ENCODE data around the gene NMT1.

Gene NMT1

DNA sequence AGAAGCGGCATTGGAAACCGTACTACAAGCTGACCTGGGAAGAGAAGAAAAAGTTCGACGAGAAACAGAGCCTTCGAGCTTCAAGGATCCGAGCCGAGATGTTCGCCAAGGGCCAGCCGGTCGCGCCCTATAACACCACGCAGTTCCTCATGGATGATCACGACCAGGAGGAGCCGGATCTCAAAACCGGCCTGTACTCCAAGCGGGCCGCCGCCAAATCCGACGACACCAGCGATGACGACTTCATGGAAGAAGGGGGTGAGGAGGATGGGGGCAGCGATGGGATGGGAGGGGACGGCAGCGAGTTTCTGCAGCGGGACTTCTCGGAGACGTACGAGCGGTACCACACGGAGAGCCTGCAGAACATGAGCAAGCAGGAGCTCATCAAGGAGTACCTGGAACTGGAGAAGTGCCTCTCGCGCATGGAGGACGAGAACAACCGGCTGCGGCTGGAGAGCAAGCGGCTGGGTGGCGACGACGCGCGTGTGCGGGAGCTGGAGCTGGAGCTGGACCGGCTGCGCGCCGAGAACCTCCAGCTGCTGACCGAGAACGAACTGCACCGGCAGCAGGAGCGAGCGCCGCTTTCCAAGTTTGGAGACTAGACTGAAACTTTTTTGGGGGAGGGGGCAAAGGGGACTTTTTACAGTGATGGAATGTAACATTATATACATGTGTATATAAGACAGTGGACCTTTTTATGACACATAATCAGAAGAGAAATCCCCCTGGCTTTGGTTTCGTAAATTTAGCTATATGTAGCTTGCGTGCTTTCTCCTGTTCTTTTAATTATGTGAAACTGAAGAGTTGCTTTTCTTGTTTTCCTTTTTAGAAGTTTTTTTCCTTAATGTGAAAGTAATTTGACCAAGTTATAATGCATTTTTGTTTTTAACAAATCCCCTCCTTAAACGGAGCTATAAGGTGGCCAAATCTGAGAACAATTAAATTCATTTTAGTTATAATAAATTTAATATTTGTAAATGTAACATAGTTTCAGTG lies 88.8 kb downstream of the NMT1 start (continued):
- TF ChIP-seq MZF1 (tag by site-specific recombination; IDR thresholded peaks at IDR 0.05; ENCODE audit: borderline replicate concordance): peak; percentile 70
- TF ChIP-seq ZNF416 (tag by site-specific recombination; IDR thresholded peaks at IDR 0.05): no peak
- TF ChIP-seq ZNF202 (tag by site-specific recombination; IDR thresholded peaks at IDR 0.05; ENCODE audit: borderline replicate concordance): no peak
- TF ChIP-seq HOXC10 (CRISPR knock-in tag; IDR thresholded peaks at IDR 0.05): no peak
- peak; percentile 96 for TF ChIP-seq ZBTB26 (tag by site-specific recombination; optimal IDR thresholded peaks at IDR 0.05)
- no peak for TF ChIP-seq ZNF138 (tag by site-specific recombination; IDR thresholded peaks at IDR 0.05; ENCODE audit: borderline replicate concordance)
- TF ChIP-seq ZNF645 (tag by site-specific recombination; IDR thresholded peaks at IDR 0.05): peak; percentile 69
- no peak for TF ChIP-seq ZNF571 (tag by site-specific recombination; IDR thresholded peaks at IDR 0.05)
- no peak for TF ChIP-seq ZNF16 (tag by site-specific recombination; IDR thresholded peaks at IDR 0.05; ENCODE audit: low read depth)
- peak; percentile 40 for TF ChIP-seq KLF9 (tag by site-specific recombination; IDR thresholded peaks at IDR 0.05; ENCODE audit: low read depth)
- no peak for TF ChIP-seq ZNF548 (tag by site-specific recombination; IDR thresholded peaks at IDR 0.05)
- TF ChIP-seq, protein P1, sequence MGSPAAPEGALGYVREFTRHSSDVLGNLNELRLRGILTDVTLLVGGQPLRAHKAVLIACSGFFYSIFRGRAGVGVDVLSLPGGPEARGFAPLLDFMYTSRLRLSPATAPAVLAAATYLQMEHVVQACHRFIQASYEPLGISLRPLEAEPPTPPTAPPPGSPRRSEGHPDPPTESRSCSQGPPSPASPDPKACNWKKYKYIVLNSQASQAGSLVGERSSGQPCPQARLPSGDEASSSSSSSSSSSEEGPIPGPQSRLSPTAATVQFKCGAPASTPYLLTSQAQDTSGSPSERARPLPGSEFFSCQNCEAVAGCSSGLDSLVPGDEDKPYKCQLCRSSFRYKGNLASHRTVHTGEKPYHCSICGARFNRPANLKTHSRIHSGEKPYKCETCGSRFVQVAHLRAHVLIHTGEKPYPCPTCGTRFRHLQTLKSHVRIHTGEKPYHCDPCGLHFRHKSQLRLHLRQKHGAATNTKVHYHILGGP (tag by site-specific recombination; IDR thresholded peaks at IDR 0.05): no peak
- 0 out of 2 replicates have a peak, but pooled peaks have one; percentile 14 for TF ChIP-seq ZNF76 (tag by site-specific recombination; IDR thresholded peaks at IDR 0.05; ENCODE audit: borderline replicate concordance, low read depth)
- peak; percentile 96 for TF ChIP-seq ZNF394 (tag by site-specific recombination; IDR thresholded peaks at IDR 0.05; ENCODE audit: borderline replicate concordance)
- no peak for TF ChIP-seq ZNF311 (tag by site-specific recombination; IDR thresholded peaks at IDR 0.05; ENCODE audit: borderline replicate concordance)
- TF ChIP-seq, protein P2, sequence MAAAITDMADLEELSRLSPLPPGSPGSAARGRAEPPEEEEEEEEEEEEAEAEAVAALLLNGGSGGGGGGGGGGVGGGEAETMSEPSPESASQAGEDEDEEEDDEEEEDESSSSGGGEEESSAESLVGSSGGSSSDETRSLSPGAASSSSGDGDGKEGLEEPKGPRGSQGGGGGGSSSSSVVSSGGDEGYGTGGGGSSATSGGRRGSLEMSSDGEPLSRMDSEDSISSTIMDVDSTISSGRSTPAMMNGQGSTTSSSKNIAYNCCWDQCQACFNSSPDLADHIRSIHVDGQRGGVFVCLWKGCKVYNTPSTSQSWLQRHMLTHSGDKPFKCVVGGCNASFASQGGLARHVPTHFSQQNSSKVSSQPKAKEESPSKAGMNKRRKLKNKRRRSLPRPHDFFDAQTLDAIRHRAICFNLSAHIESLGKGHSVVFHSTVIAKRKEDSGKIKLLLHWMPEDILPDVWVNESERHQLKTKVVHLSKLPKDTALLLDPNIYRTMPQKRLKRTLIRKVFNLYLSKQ (tag by site-specific recombination; IDR thresholded peaks at IDR 0.05; ENCODE audit: borderline replicate concordance): no peak
- TF ChIP-seq ZBTB17 (tag by site-specific recombination; IDR thresholded peaks at IDR 0.05): peak; percentile 96
- no peak for TF ChIP-seq ZSCAN16 (tag by site-specific recombination; IDR thresholded peaks at IDR 0.05)
- TF ChIP-seq RBAK (tag by site-specific recombination; IDR thresholded peaks at IDR 0.05): no peak
- no peak for TF ChIP-seq ZNF830 (tag by site-specific recombination; IDR thresholded peaks at IDR 0.05; ENCODE audit: low read depth)
- TF ChIP-seq ZFP69B (tag by site-specific recombination; IDR thresholded peaks at IDR 0.05): 0 out of 2 replicates have a peak, but pooled peaks have one; percentile 10
- TF ChIP-seq, protein P3, sequence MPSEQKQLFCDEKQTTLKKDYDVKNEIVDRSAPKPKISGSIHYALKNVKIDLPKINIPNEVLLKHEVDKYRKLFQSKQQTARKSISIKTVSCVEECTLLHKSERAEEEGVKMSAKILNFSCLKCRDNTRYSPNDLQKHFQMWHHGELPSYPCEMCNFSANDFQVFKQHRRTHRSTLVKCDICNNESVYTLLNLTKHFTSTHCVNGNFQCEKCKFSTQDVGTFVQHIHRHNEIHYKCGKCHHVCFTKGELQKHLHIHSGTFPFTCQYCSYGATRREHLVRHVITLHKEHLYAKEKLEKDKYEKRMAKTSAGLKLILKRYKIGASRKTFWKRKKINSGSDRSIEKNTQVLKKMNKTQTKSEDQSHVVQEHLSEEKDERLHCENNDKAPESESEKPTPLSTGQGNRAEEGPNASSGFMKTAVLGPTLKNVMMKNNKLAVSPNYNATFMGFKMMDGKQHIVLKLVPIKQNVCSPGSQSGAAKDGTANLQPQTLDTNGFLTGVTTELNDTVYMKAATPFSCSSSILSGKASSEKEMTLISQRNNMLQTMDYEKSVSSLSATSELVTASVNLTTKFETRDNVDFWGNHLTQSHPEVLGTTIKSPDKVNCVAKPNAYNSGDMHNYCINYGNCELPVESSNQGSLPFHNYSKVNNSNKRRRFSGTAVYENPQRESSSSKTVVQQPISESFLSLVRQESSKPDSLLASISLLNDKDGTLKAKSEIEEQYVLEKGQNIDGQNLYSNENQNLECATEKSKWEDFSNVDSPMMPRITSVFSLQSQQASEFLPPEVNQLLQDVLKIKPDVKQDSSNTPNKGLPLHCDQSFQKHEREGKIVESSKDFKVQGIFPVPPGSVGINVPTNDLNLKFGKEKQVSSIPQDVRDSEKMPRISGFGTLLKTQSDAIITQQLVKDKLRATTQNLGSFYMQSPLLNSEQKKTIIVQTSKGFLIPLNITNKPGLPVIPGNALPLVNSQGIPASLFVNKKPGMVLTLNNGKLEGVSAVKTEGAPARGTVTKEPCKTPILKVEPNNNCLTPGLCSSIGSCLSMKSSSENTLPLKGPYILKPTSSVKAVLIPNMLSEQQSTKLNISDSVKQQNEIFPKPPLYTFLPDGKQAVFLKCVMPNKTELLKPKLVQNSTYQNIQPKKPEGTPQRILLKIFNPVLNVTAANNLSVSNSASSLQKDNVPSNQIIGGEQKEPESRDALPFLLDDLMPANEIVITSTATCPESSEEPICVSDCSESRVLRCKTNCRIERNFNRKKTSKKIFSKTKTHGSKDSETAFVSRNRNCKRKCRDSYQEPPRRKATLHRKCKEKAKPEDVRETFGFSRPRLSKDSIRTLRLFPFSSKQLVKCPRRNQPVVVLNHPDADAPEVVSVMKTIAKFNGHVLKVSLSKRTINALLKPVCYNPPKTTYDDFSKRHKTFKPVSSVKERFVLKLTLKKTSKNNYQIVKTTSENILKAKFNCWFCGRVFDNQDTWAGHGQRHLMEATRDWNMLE (tag by site-specific recombination; conservative IDR thresholded peaks at IDR 0.05; ENCODE audit: low read depth): no peak
- no peak for TF ChIP-seq GLI2 (tag by site-specific recombination; IDR thresholded peaks at IDR 0.05; ENCODE audit: borderline replicate concordance, low read depth)

Measured in HEK293 (cell line).